Colonic mucosa (tissue), 4 donors: Measurements from ENCODE around the gene CASR. TPM values are rescaled to one million over a fixed set of nuclear protein-coding genes. Genes with fewer than 3 reads are reported as not detected.
"Not testable (repeated sequence)": the region's sequence is repeated elsewhere in the genome, so short reads cannot be mapped to it uniquely, and the experiment has no call there.

Experiments
- DNase-seq: peaks from one replicate; pipeline ENCODE4 v3.0.0-alpha.2; 2020
- H3K27ac ChIP-seq: fragments of 200-600 bp; one replicate; pipeline ENCODE4 v1.8.0; 2021
- H3K27me3 ChIP-seq: fragments of 200-600 bp; one replicate; pipeline ENCODE4 v1.8.0; 2021
- H3K36me3 ChIP-seq: fragments of 200-600 bp; one replicate; pipeline ENCODE4 v1.8.0; 2021
- H3K4me1 ChIP-seq: fragments of 200-600 bp; one replicate; pipeline ENCODE4 v1.8.0; 2021; ENCODE audit warnings: mild to moderate bottlenecking
- H3K4me3 ChIP-seq: fragments of 200-600 bp; one replicate; pipeline ENCODE4 v1.8.0; 2021
- H3K9ac ChIP-seq, 2 donors: one replicate each; pipeline ENCODE4 v1.7.0; 2013; ENCODE audit warnings: control low read depth in 2 of 2, low read depth in 2 of 2, low read length in 2 of 2
- H3K9me3 ChIP-seq: fragments of 200-600 bp; one replicate; pipeline ENCODE4 v1.8.0; 2021
- CTCF ChIP-seq: fragments of 200-600 bp; IDR thresholded peaks from one replicate; pipeline ENCODE4 v1.8.0; 2022; ENCODE audit warnings: antibody characterized with exemption, mild to moderate bottlenecking
- intact Hi-C: fragments of 100-400 bp; cut with DNase I; formaldehyde crosslinking; loops from one replicate; pipeline ENCODE4 v1.14.1; 2022
- total RNA-seq, 2 donors: library from RNA; stranded (reverse); fragmentation: NEBNext Ultra II Directional in 1 of 2; extraction: Animal tissue kit (Norgen Biotek cat#: 25700) in 1 of 2; gene quantifications; one replicate each; pipeline ENCODE4 v1.2.1, GENCODE V29; 2021
- donor health status: healthy.
- donor health status: DM: no; HTN: no; CAD: no.
- donor health status: DM: no; HTN: no; CAD: no.

The CASR gene
- total RNA-seq, 2 donors from 2014 or later, result 0.16 to 0.22 TPM

GRCh38 chr3:122167630-122168029 is 15.8 kb upstream of the CASR start:
- Histone ChIP-seq H3K4me1 (no peaks in the 10 kb centered on the region), H3K27ac (no peak overlapping the region), H3K9me3 (no peaks in the 10 kb centered on the region), H3K27me3 (no peaks in the 10 kb centered on the region), H3K9ac (no peak overlapping the region), H3K36me3 (no peaks in the 10 kb centered on the region), H3K4me3 (no peak overlapping the region)
- intact Hi-C loops, result no loop called here
- no peak for DNase-seq
- TF ChIP-seq CTCF, result no peak

- Histone ChIP-seq H3K36me3 (no peaks in the 10 kb centered on the region), H3K4me1 (no peaks in the 10 kb centered on the region), H3K9ac (no peak overlapping the region), H3K27ac (no peak overlapping the region), H3K4me3 (no peak overlapping the region), H3K9me3 (no peaks in the 10 kb centered on the region), H3K27me3 (no peaks in the 10 kb centered on the region)
- intact Hi-C loops, result no loop called here
- no peak for TF ChIP-seq CTCF
- no peak for DNase-seq
Measured at GRCh38 chr3:122168044-122168443, 15.4 kb upstream of the CASR start.

- no peaks in the 10 kb centered on the region for H3K9me3 ChIP-seq
- H3K36me3 ChIP-seq, result no peaks in the 10 kb centered on the region
- no peak overlapping the region for H3K4me3 ChIP-seq
- H3K27me3 ChIP-seq, result no peaks in the 10 kb centered on the region
- TF ChIP-seq CTCF, result no peak
- DNase-seq, result no peak
- intact Hi-C loops, result no loop called here
- no peaks in the 10 kb centered on the region for H3K4me1 ChIP-seq
- H3K9ac ChIP-seq, result no peak overlapping the region
- no peak overlapping the region for H3K27ac ChIP-seq
Measured at GRCh38 chr3:122169911-122170310, 13.6 kb upstream of the CASR start.

- H3K9ac ChIP-seq, H3K27me3 ChIP-seq, H3K36me3 ChIP-seq, H3K4me1 ChIP-seq, intact Hi-C loops, H3K4me3 ChIP-seq, DNase-seq, H3K9me3 ChIP-seq, H3K27ac ChIP-seq: not testable (repeated sequence)
Measured at GRCh38 chr3:122171361-122171760, 12.1 kb upstream of the CASR start.

- H3K9ac ChIP-seq, result no peak overlapping the region
- no peaks in the 10 kb centered on the region for H3K36me3 ChIP-seq
- H3K9me3 ChIP-seq, result no peaks in the 10 kb centered on the region
- no peak for DNase-seq
- H3K27ac ChIP-seq, result no peak overlapping the region
- H3K27me3 ChIP-seq, result no peaks in the 10 kb centered on the region
- no peaks in the 10 kb centered on the region for H3K4me1 ChIP-seq
- no peak for TF ChIP-seq CTCF
- H3K4me3 ChIP-seq, result no peak overlapping the region
- intact Hi-C loops, result no loop called here
Measured at GRCh38 chr3:122178711-122179110, 4.8 kb upstream of the CASR start.

- Histone ChIP-seq H3K4me3 (peak overlapping the region; percentile 24), H3K27me3 (peaks cover 9% of the 10 kb centered on the region), H3K27ac (no peak overlapping the region), H3K9ac (no peak overlapping the region), H3K36me3 (no peaks in the 10 kb centered on the region), H3K9me3 (no peaks in the 10 kb centered on the region), H3K4me1 (no peaks in the 10 kb centered on the region)
- no peak for DNase-seq
- intact Hi-C loops, result no loop called here
- TF ChIP-seq CTCF, result no peak
Measured at GRCh38 chr3:122183893-122184590, 574 bp downstream of the CASR start.
